ENCODE measurements around the gene ESPN.
"Not testable (repeated sequence)": the region's sequence is repeated elsewhere in the genome, so short reads cannot be mapped to it uniquely, and the experiment has no call there.

Gene ESPN

DNA sequence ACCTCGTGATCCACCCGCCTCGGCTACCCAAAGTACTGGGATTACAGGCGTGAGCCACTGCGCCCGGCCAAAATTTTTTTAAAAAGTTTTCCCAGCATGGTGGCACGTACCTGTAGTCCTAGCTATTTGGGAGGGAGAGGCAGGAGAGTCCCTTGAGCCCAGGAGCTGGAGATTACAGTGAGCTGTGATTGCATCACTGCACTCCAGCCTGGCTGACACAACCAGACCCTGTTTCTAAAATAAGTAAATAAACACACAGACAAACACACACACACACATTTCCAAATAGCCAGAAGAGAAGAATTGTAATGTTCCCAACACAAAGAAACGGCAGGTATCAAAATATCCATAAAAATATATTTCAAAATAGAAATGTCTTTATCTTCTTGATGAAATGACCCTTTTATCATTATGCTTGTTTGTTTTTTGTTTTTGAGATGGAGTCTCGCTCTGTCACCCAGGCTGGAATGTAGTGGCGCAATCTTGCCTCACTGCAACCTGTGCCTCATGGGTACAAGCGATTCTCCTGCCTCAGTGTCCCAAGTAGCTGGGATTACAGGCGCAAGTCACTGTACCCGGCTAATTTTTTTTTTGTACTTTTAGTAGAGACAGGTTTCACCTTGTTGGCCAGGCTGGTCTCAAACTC, 14.2 kb upstream of the ESPN start:
- DNase-seq: no peak

DNA sequence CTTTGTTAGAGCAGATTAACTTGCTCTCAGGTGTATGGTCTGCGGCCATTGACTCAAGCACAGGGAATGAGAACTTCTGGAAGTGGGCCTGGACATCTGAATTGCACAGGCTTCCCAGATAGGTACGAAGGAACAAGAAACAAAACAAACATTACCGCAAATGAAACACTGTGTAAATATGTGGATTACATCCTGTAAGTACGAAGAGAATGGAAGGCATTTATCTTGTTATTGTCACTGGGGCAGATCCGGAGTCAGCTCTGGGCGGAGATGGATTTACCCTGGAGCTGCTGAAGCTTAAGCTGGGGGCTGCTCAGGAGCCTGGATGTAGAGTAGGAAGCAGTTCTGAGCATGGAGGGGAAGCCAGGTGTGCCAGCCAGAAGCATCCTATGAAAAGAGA, 11.7 kb upstream of the ESPN start:
- DNase-seq: no peak

- peak; percentile 70 for DNase-seq
Measured at GRCh38 chr1:6414443-6414844, 10.1 kb upstream of the ESPN start.

- DNase-seq: no peak
Measured at GRCh38 chr1:6414881-6415626, 9.5 kb upstream of the ESPN start.

- DNase-seq: no peak
Measured at GRCh38 chr1:6416295-6416656, 8.3 kb upstream of the ESPN start.

DNA sequence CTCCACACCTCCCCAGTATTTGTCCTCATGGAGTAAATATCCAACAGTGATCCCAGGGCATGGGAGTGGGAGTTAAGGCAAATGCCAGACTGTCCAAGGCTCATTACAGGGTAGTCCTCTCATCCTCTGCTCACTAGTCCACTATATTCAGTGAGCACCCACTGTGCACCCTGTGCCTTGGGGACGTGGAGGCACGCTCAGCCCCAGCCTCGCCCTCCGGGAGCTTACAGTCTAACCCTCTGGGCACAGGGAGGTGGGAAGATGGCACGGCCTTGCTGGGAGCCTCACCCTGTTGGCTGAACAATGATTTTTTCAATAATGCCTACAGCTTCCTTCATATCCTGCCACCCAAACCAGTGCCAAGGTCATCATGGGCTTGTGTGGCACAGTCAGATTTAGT, 7.7 kb upstream of the ESPN start:
- DNase-seq: no peak

GRCh38 chr1:6417961-6418667, 6.5 kb upstream of the ESPN start:
- DNase-seq: no peak

DNA sequence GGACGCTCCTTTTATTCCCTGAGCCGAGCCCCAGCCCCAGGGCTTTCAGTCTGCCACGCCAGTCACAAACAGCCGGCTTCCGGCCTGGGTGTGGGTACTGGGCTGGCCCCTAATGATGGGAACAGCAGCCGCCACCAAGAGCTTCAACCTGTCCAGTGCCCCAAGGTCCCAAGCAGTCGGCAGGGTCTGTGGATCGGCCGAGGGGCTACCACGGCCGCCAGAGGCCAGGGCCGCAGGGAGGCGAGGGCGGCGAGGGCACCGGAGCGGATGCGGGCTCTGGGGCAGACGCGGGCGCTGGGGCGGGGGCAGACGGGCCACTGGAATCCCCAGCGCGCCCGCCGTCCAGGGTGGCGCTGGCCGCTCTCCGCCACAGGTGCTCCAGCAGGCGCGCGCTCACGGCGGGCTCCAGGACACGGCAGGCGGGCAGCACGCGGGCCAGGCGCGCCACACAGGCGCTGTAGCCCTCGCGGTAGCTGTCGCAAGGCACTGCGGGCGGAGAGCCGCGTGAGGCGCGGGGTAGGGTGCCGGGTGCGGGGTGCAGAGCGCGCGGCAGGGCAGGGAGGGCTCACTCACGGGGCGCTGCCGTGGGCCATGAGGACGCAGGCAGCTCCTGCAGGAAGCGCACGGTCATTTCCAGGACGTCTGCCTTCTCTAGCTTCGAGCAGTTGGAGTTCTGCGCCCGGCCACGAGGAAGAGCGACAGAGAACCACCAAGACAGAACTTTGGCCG, 5.7 kb upstream of the ESPN start:
- no peak for DNase-seq

- no peak for DNase-seq
Measured at GRCh38 chr1:6419397-6419803, 5.2 kb upstream of the ESPN start.

DNA sequence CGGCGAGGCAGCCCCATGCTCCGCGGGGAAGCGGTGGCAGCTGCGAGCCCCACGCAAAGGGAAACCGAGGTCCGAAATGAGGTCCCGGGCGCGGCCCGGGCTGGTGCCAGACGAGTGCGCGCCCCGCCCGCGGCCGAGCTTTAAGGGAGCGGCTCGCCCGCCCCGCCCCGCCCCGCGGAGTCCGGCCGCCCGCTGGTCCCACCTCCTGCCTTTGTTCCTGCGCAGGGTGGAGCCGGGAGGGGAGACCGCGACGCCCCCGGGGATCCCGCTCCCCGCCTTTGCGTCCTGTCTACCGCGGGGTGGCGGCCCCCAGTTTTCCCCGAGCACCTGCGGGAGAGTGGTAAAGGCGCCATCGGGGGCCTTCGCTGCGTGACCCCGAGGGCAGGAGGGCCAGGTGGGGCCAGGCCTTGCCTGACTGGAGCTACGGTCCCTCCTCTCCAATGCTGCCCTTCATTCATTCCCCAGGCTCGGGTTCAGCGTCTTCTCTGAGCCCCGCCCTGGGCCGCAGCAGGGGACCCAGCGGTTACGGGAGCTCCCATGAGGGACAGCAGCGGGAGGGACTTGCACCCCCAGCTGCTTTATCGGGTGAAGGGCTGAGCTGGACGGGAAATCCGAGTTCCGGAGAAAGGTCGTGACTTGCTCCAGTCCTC, 4.6 kb upstream of the ESPN start, which contains the start of gene HES2:
Gene HES2, minus strand, starts transcription at position 116 of the 650 bp plus-strand sequence. Its CDS starts 99 bp downstream, at position 17.
- no peak for DNase-seq

DNA sequence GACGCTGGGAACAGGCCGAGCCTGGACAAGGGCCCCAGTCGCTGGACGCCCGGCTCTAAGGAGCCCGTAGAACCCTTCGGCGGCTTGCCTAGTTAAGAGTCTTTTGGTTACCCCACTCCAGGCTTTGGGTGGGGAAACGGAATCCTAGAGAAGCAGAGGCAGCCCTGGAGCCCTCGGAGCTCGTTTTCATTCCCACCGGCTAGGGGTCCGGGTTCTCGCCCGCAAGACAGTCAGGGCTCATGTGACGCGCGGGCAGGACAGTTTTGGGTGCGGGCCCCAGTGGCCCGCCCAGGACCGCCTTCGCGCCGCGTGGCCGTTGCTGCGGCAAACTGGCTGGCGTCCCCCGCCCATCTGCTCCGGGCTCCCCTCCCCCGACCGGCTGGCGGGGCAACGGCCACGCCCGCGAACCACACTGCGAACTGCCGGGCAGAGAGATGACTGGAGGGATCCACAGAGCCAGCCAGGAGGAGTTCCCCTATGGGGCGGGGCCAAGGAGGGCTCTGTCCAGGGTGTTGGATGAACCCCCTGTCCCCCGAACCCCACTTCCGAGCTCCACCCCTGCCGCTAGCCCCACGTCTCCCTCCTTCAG, 4.0 kb upstream of the ESPN start:
- DNase-seq: no peak

DNA sequence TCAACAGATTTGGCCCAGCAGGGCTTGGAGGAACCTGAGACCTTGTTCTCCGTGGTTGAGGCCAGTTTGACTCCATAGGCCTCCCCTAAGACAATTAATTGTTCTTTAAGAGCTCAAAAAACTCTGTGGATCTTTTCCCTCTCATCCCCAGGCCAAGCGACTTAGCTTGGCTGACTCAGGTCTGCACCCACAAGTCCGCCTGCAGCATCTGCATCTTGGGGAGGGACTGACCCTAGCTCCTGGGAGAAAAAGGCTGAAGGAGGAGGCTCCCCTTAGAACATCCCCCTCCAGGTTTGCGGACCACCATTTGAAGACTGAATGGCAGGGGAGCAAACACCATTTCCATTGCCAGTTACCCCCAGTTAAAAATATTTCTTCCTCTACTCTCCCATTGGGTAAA, 3.3 kb upstream of the ESPN start:
- DNase-seq: no peak

DNA sequence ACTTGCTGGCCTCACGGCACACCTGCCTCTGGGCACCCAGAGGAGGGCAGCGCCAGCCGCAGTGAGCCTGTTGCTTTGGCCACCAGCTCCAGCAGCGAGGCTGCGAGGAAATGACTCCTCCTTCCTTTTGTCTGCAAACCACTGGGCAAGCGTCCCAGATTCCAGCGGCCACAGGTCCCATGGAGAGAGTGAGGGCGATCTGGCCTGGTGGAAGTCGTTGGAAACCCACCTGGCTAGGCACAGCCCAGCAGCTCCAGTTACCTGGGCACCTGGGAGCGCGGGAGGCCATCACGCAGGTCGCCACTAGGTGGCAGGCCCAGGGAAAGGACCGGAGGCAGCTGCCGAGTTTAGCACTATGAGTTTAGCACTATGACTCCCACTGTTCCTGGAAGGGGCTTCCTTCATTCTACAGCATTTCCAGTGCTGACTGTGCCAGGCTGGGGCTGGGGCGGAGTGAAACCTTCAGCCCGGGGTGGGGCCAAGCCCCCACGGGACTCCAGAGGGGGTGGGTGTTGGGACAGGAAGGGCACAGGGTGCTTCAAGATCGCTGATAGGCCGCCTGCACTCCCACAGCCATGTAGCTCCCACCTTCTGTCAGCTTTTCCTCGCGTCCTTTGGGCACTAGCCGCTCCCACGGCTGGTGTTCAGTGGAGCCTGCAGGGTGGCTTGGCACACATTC, 1.1 kb upstream of the ESPN start:
- DNase-seq: peak; percentile 63

GRCh38 chr1:6424000-6424565, 493 bp upstream of the ESPN start:
- DNase-seq: no peak

DNA sequence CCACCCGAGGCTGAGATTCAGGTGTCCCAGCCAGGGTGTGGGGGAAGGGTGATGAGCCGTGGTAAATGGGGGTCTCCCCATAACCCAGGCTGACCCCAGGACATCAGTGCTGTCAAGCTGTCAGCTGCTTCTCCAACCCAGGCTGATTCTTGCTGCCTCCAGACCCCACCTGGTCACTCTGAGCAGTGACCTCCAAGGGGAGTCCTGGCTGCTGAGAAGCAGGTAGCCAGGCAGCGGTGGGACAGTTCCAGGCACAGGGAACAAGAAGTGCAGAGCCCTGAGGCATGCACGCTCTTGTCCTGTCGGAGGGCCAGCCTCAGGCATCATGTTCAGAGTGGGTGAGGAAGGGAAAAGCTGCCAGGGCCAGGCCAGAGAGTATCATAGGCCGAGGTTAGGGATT, 1.1 kb downstream of the ESPN start:
- no peak for DNase-seq

DNA sequence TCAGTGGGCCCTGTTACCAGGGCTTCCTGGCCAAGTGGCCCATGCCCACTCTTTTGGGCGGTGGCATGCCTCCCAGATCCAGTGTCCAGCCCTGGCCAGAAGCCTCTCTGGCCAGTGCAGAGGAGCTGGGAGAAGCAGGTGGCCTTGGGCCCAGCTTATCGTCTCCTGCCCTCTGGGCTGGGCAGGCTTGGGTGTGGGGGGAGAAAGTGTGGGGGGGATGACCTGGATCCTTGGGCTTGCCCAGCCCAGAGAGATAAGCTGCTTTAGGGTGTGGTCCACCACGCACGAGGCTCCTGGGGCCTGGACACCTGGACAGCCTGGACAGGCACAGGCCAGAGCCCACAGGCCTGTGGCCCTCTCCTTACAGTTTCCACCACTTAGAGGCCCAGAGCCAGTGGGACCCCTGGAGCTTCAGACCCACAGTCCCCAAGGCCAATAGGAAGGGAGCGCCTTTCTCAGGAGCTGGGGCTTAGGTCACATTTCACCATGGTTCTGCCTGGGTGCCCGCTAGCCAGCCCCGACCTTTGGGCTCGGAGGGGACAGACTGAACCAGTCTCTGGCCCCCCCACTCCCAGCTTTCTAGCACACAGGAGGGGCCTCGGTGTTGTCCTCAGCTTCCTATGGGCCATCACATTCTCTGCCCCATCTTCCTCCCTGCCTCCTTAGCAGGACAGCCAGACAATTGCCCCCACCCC, 1.8 kb downstream of the ESPN start:
- DNase-seq: no peak

DNA sequence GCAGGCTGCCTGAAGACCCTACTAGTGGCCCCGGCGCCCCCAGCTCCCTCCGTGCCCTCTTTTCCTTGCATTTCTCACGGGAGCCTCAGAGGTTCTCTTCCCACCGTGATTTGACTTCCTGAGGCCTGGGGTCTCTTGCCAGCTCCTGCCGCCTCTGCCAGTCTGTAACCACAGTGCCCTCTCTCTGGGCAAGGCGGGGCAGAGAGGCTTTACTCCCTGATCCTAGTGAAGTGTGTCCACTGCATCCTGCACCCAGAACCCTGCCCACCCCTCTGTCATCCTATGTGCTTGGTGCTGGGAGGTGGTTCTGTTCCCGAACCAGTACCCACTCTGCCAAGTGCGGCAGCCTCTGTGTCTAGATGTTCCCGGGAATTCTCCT, 2.4 kb downstream of the ESPN start:
- no peak for DNase-seq

DNA sequence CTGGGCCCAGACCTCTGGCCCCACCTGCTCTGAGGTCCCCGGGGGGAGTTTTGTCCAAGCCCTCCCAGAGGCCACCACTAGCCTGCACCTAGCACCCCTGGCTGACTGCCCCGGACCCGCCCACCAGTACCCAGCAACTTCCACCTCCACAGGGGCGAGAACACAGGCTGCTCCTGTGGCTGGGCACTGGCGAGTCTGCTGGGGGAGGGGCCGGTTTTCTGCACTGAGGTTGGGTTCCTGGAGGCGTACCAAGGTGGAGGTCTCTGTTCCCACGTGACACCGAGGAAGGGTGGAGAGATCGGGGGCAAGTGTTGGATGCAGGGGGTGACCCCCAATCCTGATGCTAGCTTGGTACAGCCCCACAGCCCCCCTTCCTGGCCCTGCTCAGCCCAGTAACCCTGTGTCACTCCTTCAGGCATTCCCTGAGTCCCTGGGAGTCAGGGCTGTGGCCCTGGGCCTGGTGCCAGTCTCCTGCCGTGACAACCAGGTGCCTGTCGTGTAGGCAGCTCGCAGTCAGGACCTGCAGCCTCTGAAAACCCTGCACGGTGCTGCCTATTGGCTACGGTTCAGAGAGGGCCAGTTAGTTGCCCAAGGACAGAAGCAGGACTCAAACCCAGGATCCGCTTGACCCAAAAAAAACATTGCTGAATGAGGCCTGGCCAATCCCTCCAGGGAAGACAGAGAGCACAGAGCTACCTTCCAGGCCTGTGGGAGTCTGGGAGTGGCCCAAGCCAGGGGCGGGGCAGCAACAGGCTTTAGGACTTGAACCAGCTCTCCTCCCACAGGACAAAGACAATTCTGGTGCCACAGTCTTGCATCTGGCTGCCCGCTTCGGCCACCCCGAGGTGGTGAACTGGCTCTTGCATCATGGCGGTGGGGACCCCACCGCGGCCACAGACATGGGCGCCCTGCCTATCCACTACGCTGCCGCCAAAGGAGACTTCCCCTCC, 3.1 kb downstream of the ESPN start:
- no peak for DNase-seq

- not testable (repeated sequence) for DNase-seq
Measured at GRCh38 chr1:6428453-6428852, 3.9 kb downstream of the ESPN start.
